ENCODE results near the gene TAF13. TPM values are rescaled to one million over a fixed set of nuclear protein-coding genes. Genes with fewer than 3 reads are reported as not detected.

TAF13 gene
- total RNA-seq, 1 experiment from 2014 or later: 20.6 TPM

DNA sequence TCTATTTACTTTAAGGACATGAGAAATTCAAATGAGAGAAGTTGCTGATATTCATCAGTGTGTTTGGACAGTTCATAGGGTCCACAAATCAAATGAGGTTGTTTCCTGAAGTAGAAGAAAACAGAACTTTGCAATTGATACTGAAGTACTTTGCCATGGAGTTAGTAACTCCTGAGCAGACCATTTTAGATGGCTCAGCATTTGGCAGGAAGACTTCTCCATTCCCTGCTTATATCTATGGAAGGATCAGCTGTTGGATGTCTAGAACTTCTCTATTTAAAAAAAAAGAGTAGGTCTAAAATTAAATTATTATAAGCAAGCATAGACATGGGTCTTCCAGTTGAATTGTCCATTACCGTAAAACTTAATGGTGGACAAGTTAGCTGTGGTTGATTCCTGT lies 19.8 kb upstream of the TAF13 start:
- no peak overlapping the region for H3K27ac Mint-ChIP-seq (ENCODE audit: unreplicated experiment)
- H3K9me3 Mint-ChIP-seq (ENCODE audit: low read depth, unreplicated experiment): no peaks in the 10 kb centered on the region
- H3K4me1 Mint-ChIP-seq (ENCODE audit: low read depth, unreplicated experiment): no peaks in the 10 kb centered on the region
- intact Hi-C loops (cut with micrococcal nuclease; ENCODE audit: unreplicated experiment): no loop called here
- CTCF ChIA-PET: no interaction called here
- TF ChIP-seq, protein P1, sequence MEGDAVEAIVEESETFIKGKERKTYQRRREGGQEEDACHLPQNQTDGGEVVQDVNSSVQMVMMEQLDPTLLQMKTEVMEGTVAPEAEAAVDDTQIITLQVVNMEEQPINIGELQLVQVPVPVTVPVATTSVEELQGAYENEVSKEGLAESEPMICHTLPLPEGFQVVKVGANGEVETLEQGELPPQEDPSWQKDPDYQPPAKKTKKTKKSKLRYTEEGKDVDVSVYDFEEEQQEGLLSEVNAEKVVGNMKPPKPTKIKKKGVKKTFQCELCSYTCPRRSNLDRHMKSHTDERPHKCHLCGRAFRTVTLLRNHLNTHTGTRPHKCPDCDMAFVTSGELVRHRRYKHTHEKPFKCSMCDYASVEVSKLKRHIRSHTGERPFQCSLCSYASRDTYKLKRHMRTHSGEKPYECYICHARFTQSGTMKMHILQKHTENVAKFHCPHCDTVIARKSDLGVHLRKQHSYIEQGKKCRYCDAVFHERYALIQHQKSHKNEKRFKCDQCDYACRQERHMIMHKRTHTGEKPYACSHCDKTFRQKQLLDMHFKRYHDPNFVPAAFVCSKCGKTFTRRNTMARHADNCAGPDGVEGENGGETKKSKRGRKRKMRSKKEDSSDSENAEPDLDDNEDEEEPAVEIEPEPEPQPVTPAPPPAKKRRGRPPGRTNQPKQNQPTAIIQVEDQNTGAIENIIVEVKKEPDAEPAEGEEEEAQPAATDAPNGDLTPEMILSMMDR (IDR thresholded peaks at IDR 0.05; ENCODE audit: unreplicated experiment): no peak
- H3K27me3 Mint-ChIP-seq (ENCODE audit: unreplicated experiment): no peaks in the 10 kb centered on the region
- BruUV-seq (replicated peaks): no TSS peak
- H3K36me3 Mint-ChIP-seq (ENCODE audit: insufficient read depth, unreplicated experiment): peaks cover 38% of the 10 kb centered on the region
- DNase-seq: no peak
- H3K4me3 Mint-ChIP-seq (ENCODE audit: low read depth, unreplicated experiment): no peak overlapping the region

DNA sequence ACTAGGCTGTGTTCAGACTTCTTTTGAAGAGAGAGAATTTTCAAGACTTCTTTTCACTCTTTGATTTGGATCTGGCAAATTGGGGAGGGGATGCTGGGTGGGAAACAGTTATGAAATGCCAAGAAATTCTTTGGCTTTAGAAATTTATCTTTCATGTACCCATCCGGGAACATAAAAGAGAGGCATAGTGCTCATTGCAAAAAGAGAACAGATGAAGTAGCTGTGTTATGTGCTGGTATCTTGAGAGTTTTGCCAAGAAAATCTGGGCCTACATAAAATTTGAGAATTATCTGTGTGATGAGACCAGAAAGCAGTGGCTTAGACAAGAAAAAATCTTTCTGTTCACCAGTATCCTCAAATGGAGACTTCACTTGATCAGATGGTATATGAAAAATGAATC lies 19.1 kb upstream of the TAF13 start:
- Mint-ChIP-seq H3K9me3 (ENCODE audit: low read depth, unreplicated experiment) (no peaks in the 10 kb centered on the region), H3K27ac (ENCODE audit: unreplicated experiment) (no peak overlapping the region), H3K27me3 (ENCODE audit: unreplicated experiment) (no peaks in the 10 kb centered on the region), H3K36me3 (ENCODE audit: insufficient read depth, unreplicated experiment) (peaks cover 38% of the 10 kb centered on the region), H3K4me3 (ENCODE audit: low read depth, unreplicated experiment) (no peak overlapping the region), H3K4me1 (ENCODE audit: low read depth, unreplicated experiment) (no peaks in the 10 kb centered on the region)
- TF ChIP-seq, protein P1 (IDR thresholded peaks at IDR 0.05; ENCODE audit: unreplicated experiment): no peak
- intact Hi-C loops (cut with micrococcal nuclease; ENCODE audit: unreplicated experiment): no loop called here
- no peak for DNase-seq
- no TSS peak for BruUV-seq (replicated peaks)
- CTCF ChIA-PET: no interaction called here

- DNase-seq: no peak
- Mint-ChIP-seq H3K4me3 (ENCODE audit: low read depth, unreplicated experiment) (no peak overlapping the region), H3K27me3 (ENCODE audit: unreplicated experiment) (no peaks in the 10 kb centered on the region), H3K27ac (ENCODE audit: unreplicated experiment) (no peak overlapping the region), H3K9me3 (ENCODE audit: low read depth, unreplicated experiment) (no peaks in the 10 kb centered on the region), H3K36me3 (ENCODE audit: insufficient read depth, unreplicated experiment) (peaks cover 34% of the 10 kb centered on the region), H3K4me1 (ENCODE audit: low read depth, unreplicated experiment) (no peaks in the 10 kb centered on the region)
- CTCF ChIA-PET: no interaction called here
- BruUV-seq (replicated peaks): no TSS peak
- TF ChIP-seq, protein P1 (IDR thresholded peaks at IDR 0.05; ENCODE audit: unreplicated experiment): no peak
- intact Hi-C loops (cut with micrococcal nuclease; ENCODE audit: unreplicated experiment): no loop called here
Measured at GRCh38 chr1:109094377-109094803, 18.6 kb upstream of the TAF13 start.

DNA sequence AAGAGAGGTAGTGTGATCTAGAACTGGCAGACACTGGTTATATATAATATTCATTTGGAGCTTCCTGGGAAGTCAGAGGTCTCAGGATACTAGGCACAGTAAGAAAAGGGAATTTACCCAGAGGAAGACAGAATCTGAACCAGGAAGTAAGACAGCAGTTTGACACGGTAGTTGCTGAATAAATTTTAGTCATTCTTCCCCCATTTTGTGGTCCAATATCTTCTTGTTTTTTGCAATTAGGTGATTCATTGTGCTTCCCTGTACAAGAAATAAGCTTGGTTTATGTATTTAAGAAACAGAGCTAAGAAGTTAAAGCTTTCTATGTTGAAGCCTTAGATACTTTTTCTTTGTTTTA lies 16.0 kb upstream of the TAF13 start:
- no TSS peak for BruUV-seq (replicated peaks)

More for the DNA sequence above, 16.0 kb upstream of the TAF13 start:
- H3K27ac Mint-ChIP-seq (ENCODE audit: unreplicated experiment): peak overlapping the region; percentile 85
- H3K27me3 Mint-ChIP-seq (ENCODE audit: unreplicated experiment): no peaks in the 10 kb centered on the region
- CTCF ChIA-PET: no interaction called here
- H3K9me3 Mint-ChIP-seq (ENCODE audit: low read depth, unreplicated experiment): no peaks in the 10 kb centered on the region
- TF ChIP-seq, protein P1 (IDR thresholded peaks at IDR 0.05; ENCODE audit: unreplicated experiment): no peak
- intact Hi-C loops (cut with micrococcal nuclease; ENCODE audit: unreplicated experiment): no loop called here
- H3K4me3 Mint-ChIP-seq (ENCODE audit: low read depth, unreplicated experiment): peak overlapping the region; percentile 91
- DNase-seq: no peak
- H3K36me3 Mint-ChIP-seq (ENCODE audit: insufficient read depth, unreplicated experiment): peaks cover 34% of the 10 kb centered on the region
- no peaks in the 10 kb centered on the region for H3K4me1 Mint-ChIP-seq (ENCODE audit: low read depth, unreplicated experiment)

All from Calu3 (cell line).